ENCODE results near the gene ADARB2. TPM values are rescaled to one million over a fixed set of nuclear protein-coding genes. Genes with fewer than 3 reads are reported as not detected.

Gene ADARB2
- polyA plus RNA-seq, 3 donors, result not detected

DNA sequence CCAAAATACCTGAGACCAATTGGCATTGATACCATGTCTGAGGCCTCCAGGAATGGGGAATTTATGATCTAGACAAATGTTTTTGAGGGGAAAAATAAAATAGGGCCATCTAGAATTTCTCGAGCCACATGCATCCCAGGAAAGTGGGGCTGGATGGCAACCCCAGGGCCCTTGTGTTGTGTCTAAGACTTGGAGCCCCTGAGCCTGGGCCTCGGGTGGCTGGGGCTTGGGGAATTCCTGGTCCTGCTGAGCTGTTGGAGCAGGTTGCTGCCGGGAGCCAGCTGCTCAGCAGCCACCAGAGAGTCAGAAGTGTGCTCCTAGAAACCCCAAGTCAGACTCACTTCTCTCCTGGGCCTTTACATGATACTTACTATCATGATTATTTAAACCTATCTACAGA is 508.2 kb downstream of the ADARB2 start:
- DNase-seq, result no peak
- no peaks in the 10 kb centered on the region for H3K79me2 ChIP-seq (ENCODE audit: insufficient read depth, low read length)
- no peaks in the 10 kb centered on the region for H3K36me3 ChIP-seq (replicated peaks in 1 of 2; ENCODE audit: control insufficient read depth in 1 of 2, insufficient read depth in 2 of 2, low read length in 2 of 2)
- no peaks in the 10 kb centered on the region for H3K27me3 ChIP-seq (ENCODE audit: control insufficient read depth in 2 of 2, insufficient read depth in 2 of 2, low read length in 2 of 2)
- no peak overlapping the region for H3K4me3 ChIP-seq (replicated peaks in 1 of 3; ENCODE audit: low read depth in 2 of 3, low read length in 3 of 3)
- TF ChIP-seq, protein P1, sequence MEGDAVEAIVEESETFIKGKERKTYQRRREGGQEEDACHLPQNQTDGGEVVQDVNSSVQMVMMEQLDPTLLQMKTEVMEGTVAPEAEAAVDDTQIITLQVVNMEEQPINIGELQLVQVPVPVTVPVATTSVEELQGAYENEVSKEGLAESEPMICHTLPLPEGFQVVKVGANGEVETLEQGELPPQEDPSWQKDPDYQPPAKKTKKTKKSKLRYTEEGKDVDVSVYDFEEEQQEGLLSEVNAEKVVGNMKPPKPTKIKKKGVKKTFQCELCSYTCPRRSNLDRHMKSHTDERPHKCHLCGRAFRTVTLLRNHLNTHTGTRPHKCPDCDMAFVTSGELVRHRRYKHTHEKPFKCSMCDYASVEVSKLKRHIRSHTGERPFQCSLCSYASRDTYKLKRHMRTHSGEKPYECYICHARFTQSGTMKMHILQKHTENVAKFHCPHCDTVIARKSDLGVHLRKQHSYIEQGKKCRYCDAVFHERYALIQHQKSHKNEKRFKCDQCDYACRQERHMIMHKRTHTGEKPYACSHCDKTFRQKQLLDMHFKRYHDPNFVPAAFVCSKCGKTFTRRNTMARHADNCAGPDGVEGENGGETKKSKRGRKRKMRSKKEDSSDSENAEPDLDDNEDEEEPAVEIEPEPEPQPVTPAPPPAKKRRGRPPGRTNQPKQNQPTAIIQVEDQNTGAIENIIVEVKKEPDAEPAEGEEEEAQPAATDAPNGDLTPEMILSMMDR (IDR thresholded peaks at IDR 0.05), result no peak
- no peaks in the 10 kb centered on the region for H3K4me1 Mint-ChIP-seq
- H3K27ac ChIP-seq (ENCODE audit: low read depth in 1 of 2, low read length in 2 of 2), result no peak overlapping the region
- H3K27ac Mint-ChIP-seq, result no peak overlapping the region
- peaks cover 0 to 4% (median 2%) of the 10 kb centered on the region in 7 donors for H3K9me3 Mint-ChIP-seq
- peaks cover 1 to 7% (median 3%) of the 10 kb centered on the region in 3 donors for H3K27me3 Mint-ChIP-seq (ENCODE audit: low read depth in 3 of 3)
- no peaks in the 10 kb centered on the region for H3K9me3 ChIP-seq (replicated peaks in 1 of 2; ENCODE audit: control insufficient read depth in 1 of 2, insufficient read depth in 1 of 2, low read length in 2 of 2)
- intact Hi-C loops (cut with micrococcal nuclease), result no loop called here
- H3K4me3 Mint-ChIP-seq, result no peak overlapping the region
- no peaks in the 10 kb centered on the region for H3K4me1 ChIP-seq (ENCODE audit: control insufficient read depth in 1 of 2, insufficient read depth in 2 of 2, low read length in 2 of 2)
- H3K4me2 ChIP-seq (replicated peaks; ENCODE audit: extremely low read depth, low read length, poor library complexity, severe bottlenecking), result no peak overlapping the region
- H2AFZ ChIP-seq (ENCODE audit: insufficient read depth, low read depth, low read length, poor library complexity, severe bottlenecking), result no peak overlapping the region
- no peaks in the 10 kb centered on the region for H3K36me3 Mint-ChIP-seq
- no peaks in the 10 kb centered on the region for H4K20me1 ChIP-seq (ENCODE audit: insufficient read depth, low read length)
- H3K9ac ChIP-seq (ENCODE audit: insufficient read depth, low read length, poor library complexity, severe bottlenecking), result no peak overlapping the region
- WGBS (ENCODE audit: insufficient coverage), result 61% methylated on average over 2 of the region's 3 CpGs

DNA sequence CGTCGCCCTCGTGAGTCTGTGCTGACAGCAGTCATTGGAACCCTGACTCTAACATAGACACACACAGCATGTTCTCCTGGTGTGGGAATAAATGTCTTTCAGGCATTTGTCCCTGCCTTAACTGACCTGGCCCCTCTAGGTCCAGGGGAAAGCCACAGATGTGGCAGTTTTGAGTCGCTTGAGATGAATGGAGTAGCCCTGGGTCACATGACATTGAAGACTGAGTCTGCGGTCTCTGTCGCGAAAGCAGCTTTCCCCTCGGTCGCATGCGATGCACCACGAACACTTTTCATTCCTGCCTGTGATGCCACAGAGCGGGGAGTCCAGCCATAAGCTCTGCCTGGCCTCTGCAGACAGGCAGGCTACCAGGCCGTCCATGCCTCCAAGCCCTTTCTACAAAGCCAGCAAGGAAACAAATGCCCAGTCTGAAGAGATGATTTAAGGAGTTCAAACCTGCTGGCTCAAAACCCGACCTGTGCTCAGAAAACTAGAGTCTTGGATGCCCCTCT is 508.8 kb downstream of the ADARB2 start:
- Mint-ChIP-seq H3K27ac (no peak overlapping the region), H3K4me1 (no peaks in the 10 kb centered on the region), H3K4me3 (no peak overlapping the region), H3K36me3 (no peaks in the 10 kb centered on the region), H3K9me3 (peaks cover 0 to 4% (median 0%) of the 10 kb centered on the region in 7 donors), H3K27me3 (ENCODE audit: low read depth in 3 of 3) (peaks cover 1 to 6% (median 3%) of the 10 kb centered on the region in 3 donors)
- H3K9ac ChIP-seq (ENCODE audit: insufficient read depth, low read length, poor library complexity, severe bottlenecking), result no peak overlapping the region
- H3K27me3 ChIP-seq (ENCODE audit: control insufficient read depth in 2 of 2, insufficient read depth in 2 of 2, low read length in 2 of 2), result no peaks in the 10 kb centered on the region
- 93% methylated on average over 11 of the region's 14 CpGs for WGBS (ENCODE audit: insufficient coverage)
- intact Hi-C loops (cut with micrococcal nuclease), result no loop called here
- H3K27ac ChIP-seq (ENCODE audit: low read depth in 1 of 2, low read length in 2 of 2), result no peak overlapping the region
- no peaks in the 10 kb centered on the region for H4K20me1 ChIP-seq (ENCODE audit: insufficient read depth, low read length)
- TF ChIP-seq, protein P1 (IDR thresholded peaks at IDR 0.05), result no peak
- no peaks in the 10 kb centered on the region for H3K9me3 ChIP-seq (replicated peaks in 1 of 2; ENCODE audit: control insufficient read depth in 1 of 2, insufficient read depth in 1 of 2, low read length in 2 of 2)
- no peaks in the 10 kb centered on the region for H3K79me2 ChIP-seq (ENCODE audit: insufficient read depth, low read length)
- no peak for DNase-seq
- no peak overlapping the region for H3K4me2 ChIP-seq (replicated peaks; ENCODE audit: extremely low read depth, low read length, poor library complexity, severe bottlenecking)
- H3K4me1 ChIP-seq (ENCODE audit: control insufficient read depth in 1 of 2, insufficient read depth in 2 of 2, low read length in 2 of 2), result no peaks in the 10 kb centered on the region
- no peak overlapping the region for H3K4me3 ChIP-seq (replicated peaks in 1 of 3; ENCODE audit: low read depth in 2 of 3, low read length in 3 of 3)
- no peak overlapping the region for H2AFZ ChIP-seq (ENCODE audit: insufficient read depth, low read depth, low read length, poor library complexity, severe bottlenecking)
- H3K36me3 ChIP-seq (replicated peaks in 1 of 2; ENCODE audit: control insufficient read depth in 1 of 2, insufficient read depth in 2 of 2, low read length in 2 of 2), result no peaks in the 10 kb centered on the region
